GM10248 (cell line): ENCODE results near the gene TIMM8B.

Experiments
- CTCF ChIA-PET: fragments of 300-600 bp; sonication (Branson Sonifier 250); formaldehyde crosslinking; extraction: SDS; loops from one replicate; lab custom pipeline; 2021; ENCODE audit warnings: antibody characterized with exemption; lab: Yijun Ruan, JAX
- POLR2A ChIA-PET: fragments of 350-650 bp; sonication (Branson Sonifier 250); formaldehyde crosslinking; extraction: SDS; loops from one replicate; lab custom pipeline; 2020; ENCODE audit warnings: antibody characterized with exemption; lab: Yijun Ruan, JAX
- DNase-seq: peaks from one replicate; pipeline ENCODE4 v3.0.0; 2012; ENCODE audit errors: extremely low spot score
- TF ChIP-seq, protein P1 (sequence below): IDR thresholded peaks from 2 replicates; pipeline ENCODE4 v1.5.1; 2012; ENCODE audit warnings: mild to moderate bottlenecking, low read depth; ENCODE audit errors: extremely low read depth, missing control alignments, control extremely low read depth

The TIMM8B gene

DNA sequence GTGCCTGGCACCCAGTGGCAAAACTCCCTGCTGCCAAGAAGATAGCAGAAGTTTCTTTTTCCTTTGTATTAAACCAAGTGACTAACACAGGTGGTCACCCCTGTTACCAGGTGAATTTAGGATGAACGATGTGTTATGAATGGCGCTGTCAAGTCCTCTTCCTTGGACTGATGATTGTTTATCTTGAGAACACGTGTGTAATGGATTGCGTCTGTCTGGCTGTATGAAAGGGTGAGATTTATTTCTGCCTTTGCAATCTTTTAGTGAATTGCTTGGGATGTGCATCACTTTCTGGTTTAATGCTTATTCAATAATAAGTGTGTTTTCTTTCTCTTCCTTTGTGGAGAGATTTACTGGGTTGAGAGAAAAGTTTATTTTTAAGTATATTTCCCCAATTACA, 36.6 kb upstream of the TIMM8B start:
- ChIA-PET CTCF (interaction anchor here (4.4 kb wide), 1 partner anchor 10 kb away, joined by 38 read pairs; no protein-coding TSS in a partner anchor), POLR2A (no interaction called here)
- DNase-seq, result no peak
- TF ChIP-seq, protein P1, sequence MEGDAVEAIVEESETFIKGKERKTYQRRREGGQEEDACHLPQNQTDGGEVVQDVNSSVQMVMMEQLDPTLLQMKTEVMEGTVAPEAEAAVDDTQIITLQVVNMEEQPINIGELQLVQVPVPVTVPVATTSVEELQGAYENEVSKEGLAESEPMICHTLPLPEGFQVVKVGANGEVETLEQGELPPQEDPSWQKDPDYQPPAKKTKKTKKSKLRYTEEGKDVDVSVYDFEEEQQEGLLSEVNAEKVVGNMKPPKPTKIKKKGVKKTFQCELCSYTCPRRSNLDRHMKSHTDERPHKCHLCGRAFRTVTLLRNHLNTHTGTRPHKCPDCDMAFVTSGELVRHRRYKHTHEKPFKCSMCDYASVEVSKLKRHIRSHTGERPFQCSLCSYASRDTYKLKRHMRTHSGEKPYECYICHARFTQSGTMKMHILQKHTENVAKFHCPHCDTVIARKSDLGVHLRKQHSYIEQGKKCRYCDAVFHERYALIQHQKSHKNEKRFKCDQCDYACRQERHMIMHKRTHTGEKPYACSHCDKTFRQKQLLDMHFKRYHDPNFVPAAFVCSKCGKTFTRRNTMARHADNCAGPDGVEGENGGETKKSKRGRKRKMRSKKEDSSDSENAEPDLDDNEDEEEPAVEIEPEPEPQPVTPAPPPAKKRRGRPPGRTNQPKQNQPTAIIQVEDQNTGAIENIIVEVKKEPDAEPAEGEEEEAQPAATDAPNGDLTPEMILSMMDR, result no peak

DNA sequence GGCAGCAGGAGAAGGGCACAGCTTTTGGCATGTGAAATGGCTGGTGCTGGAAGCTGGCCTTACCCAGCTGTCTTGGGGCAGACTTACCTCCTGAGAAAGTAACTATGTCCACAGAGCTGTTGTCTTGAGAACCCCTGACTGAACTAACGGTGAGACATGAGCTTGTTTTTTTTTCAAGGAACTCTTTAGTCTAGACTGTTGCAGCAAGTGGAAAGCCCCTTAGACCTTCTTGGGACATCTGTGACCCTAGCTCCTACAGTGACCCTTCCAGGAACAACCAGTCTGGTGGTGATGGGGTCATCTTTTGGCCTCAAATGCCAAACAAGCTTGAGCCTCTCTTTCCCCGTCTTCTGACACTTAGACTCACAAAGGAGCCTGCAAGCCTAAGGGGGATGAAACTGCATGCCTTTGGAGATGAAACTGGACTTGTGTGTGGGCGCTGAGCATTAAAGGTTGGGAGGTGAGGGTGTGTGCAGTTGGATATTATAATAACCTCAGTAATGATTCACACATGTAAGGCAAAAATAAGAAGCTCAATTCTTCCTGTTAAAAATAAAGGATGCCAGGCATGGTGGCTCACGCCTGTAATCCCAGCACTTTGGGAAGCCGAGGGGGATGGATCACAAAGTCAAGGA, 35.5 kb upstream of the TIMM8B start:
- DNase-seq, result no peak
- ChIA-PET POLR2A (no interaction called here), CTCF (interaction anchor here (0.7 to 4.4 kb wide), 5 partner anchors 9 to 182 kb away, joined by 3 to 38 read pairs (median 3); no protein-coding TSS in a partner anchor)
- TF ChIP-seq, protein P1, result no peak

DNA sequence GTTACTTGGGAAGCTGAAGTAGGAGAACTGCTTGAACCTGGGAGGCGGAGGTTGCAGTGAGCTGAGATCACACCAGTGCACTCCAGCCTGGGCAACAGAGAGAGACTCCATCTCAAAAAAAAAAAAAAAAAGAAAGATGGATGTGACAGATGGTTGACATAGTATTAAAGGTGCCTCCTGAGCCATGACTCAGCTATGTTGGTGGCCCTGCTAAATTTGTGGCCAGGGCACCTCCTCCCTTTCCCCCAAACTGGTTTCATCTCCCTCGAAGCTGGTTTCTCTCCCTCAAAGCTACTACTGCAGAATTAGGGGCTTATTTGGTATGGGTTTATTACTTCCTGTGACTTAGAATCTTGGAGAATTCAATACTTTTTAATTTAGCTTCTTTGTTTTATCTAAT, 31.6 kb upstream of the TIMM8B start:
- ChIA-PET POLR2A (interaction anchor here (0.7 kb wide), 1 partner anchor 809 kb away, joined by 3 read pairs; no protein-coding TSS in a partner anchor), CTCF (no interaction called here)
- TF ChIP-seq, protein P1, result no peak
- DNase-seq, result no peak

DNA sequence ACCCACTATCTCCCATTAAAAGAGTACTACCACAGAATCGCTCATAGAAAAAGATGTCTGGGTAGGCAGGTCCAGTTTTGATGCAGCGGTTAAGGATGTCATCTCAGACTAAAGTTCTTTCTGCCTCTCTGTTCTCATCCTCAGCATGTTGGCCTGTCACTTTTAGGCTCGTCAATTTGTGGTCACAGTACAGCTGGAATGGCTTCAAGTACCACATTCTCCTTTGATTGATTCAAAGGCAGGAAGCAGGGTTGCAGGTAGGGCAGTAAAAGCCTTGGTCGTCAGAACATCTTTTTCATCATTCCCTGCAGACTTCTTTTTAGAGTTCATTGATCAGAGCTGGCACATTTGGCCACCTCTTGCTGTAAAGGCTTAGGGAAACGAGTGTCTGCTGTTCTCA, 28.8 kb upstream of the TIMM8B start:
- CTCF ChIA-PET, result interaction anchor here (4.3 to 5.2 kb wide), 3 partner anchors 11 to 165 kb away, joined by 20 to 47 read pairs (median 37); no protein-coding TSS in a partner anchor
- no peak for DNase-seq
- TF ChIP-seq, protein P1, result no peak
- POLR2A ChIA-PET, result interaction anchor here (0.5 kb wide), 1 partner anchor 87 kb away, joined by 8 read pairs; no protein-coding TSS in a partner anchor

DNA sequence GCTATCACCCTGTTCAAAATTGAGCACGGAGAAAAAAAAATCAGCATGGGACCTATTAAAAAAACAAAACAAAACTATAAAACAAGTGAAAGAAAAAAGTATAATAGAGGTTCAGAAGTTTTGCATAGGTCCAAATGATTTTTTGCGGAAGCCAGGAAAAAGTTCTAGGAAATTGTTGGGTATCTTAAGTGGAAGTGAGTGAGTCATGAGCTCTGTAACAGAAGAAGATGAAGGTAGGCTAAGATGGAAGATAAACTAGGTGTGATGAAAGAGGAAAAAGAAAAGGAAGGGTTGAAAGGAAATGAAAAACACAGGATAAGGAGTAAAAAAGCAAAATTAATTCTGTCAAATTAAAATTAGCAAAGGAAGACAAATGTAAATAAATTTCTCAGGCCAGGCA, 27.9 kb upstream of the TIMM8B start:
- CTCF ChIA-PET, result interaction anchor here (1.0 to 5.2 kb wide), 13 partner anchors 8 to 188 kb away, joined by 3 to 47 read pairs (median 11); no protein-coding TSS in a partner anchor
- DNase-seq, result no peak
- TF ChIP-seq, protein P1, result no peak
- POLR2A ChIA-PET, result no interaction called here

DNA sequence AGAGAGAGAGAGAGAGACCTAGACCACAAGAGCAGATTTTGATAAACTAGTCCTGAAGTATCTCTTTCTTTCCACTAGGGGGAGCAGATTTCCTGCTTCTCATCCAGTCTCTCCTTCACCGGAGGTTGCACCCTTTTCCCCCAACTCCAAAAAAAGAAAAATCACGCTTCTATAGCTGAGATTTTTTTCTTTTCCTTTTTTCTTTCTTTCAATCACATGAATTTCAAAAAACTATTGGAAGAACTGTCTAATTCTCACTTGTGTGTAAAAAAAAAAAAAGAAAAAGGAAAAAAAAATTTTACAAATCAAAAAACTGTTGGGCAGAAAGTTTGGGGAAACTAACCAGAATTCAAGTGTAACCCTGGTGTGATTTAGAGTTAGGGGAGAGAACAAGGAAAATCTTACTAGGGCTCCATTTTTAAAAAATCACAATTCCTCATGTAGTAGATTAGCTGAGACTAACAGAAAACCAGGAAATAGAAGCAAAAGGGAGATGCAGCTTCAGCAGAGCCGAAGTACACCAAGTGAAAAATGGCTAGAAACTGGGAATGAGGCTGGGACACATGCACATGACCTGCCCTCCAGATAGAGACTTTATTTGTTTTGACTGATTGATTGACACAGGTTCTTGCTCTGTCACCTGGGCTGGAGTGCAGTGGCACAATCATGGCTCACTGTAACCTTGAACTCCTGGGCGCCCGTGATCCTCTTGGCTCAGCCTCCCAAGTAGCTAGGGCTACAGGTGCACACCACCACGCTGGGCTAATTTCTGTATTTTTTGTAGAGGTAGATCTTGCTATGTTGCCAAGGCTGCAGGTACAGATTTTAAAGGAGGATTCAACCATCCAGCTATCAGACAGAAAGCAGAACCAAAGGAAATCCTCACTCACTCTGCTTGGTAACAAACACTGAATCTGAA, 27.2 kb upstream of the TIMM8B start:
- ChIA-PET CTCF (interaction anchor here (0.6 to 5.2 kb wide), 20 partner anchors 8 to 187 kb away, joined by 3 to 47 read pairs (median 6); partner anchors contain the start of genes SDHD and TIMM8B), POLR2A (no interaction called here)
- TF ChIP-seq, protein P1, result peak; percentile 61
- DNase-seq, result peak; percentile 61
